PC-9 (cell line): ENCODE measurements around the gene CYTH2.

Experiments used
- EZH2 ChIP-seq: fragments of 200-600 bp; sonication (generic); IDR thresholded peaks from 2 replicates; pipeline ENCODE4 v1.8.0; 2017; ENCODE audit warnings: antibody characterized with exemption, low read depth
- TF ChIP-seq, protein P1 (sequence below): fragments of 200-600 bp; sonication (generic); conservative IDR thresholded peaks from 2 replicates; pipeline ENCODE4 v1.6.1; 2017; ENCODE audit warnings: mixed run types, antibody characterized with exemption, mild to moderate bottlenecking, moderate library complexity

DNA sequence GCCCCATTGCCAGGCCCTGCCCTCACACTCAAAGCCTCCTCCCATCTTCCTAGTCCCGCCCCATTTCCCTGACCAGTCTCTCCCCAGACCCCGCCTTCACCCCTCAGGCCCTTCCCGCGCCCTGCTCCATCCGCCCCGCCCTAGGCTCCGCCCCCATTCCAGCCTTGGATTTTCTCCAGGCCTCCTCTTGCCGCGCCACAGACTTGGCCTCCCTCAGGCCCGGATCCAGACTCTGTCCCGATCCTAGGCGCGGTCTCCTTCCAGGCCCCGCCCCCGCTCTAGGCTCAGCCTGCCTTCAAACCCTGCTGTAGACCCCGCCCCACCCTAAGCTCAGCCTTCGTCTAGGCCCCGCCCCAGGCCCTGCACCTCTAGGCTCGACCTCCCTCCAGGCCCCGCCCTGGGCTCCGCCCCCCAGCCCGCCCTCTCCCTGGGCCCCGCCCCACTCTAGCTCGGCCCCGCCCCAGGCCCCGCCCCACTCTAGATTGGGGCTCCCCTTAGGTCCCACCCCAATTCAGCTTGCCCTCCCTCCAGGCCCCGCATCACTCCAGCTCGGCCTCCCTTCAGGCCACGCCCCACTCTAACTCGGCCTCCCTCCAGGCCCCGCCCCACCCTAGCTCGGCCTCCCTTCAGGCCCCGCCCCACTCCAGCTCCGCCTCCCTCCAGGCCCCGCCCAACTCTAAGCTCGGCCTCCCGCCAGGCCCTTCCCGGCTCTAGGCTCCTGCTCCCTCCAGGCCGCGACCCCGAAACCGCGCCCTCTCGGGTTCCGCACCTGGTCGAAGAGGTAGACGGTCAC, 24.0 kb downstream of the CYTH2 start:
- TF ChIP-seq, protein P1, sequence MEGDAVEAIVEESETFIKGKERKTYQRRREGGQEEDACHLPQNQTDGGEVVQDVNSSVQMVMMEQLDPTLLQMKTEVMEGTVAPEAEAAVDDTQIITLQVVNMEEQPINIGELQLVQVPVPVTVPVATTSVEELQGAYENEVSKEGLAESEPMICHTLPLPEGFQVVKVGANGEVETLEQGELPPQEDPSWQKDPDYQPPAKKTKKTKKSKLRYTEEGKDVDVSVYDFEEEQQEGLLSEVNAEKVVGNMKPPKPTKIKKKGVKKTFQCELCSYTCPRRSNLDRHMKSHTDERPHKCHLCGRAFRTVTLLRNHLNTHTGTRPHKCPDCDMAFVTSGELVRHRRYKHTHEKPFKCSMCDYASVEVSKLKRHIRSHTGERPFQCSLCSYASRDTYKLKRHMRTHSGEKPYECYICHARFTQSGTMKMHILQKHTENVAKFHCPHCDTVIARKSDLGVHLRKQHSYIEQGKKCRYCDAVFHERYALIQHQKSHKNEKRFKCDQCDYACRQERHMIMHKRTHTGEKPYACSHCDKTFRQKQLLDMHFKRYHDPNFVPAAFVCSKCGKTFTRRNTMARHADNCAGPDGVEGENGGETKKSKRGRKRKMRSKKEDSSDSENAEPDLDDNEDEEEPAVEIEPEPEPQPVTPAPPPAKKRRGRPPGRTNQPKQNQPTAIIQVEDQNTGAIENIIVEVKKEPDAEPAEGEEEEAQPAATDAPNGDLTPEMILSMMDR, result no peak
- no peak for TF ChIP-seq EZH2
